H9 (cell line): Measurements from ENCODE around the gene REEP3. TPM values are rescaled to one million over a fixed set of nuclear protein-coding genes. Genes with fewer than 3 reads are reported as not detected.
A peak's percentile ranks its signal among the peaks of the same experiment; 100 is the strongest.

Experiments
- DNase-seq: peaks from one replicate; pipeline ENCODE4 v3.0.0-alpha.2; 2017
- H2AFZ ChIP-seq: one replicate; pipeline ENCODE4 v1.6.1; 2013; ENCODE audit warnings: mild to moderate bottlenecking, low read length, control low read depth, moderate library complexity
- H2AK5ac ChIP-seq: 2 replicates; pipeline ENCODE4 v1.6.1; 2013; ENCODE audit warnings: low read length, control low read depth, mixed read lengths; ENCODE audit not compliant: insufficient read length
- H2BK120ac ChIP-seq: one replicate; pipeline ENCODE4 v1.6.1; 2013; ENCODE audit warnings: low read depth, mild to moderate bottlenecking, low read length, control low read depth, inconsistent platforms; ENCODE audit not compliant: poor library complexity, severe bottlenecking
- H2BK12ac ChIP-seq: 2 replicates; pipeline ENCODE4 v1.6.1; 2013; ENCODE audit warnings: low read length, control low read depth, mixed read lengths, low read depth; ENCODE audit not compliant: insufficient read length
- H2BK15ac ChIP-seq: 2 replicates; pipeline ENCODE4 v1.6.1; 2013; ENCODE audit warnings: low read depth, low read length, control low read depth
- H2BK20ac ChIP-seq: one replicate; pipeline ENCODE4 v1.6.1; 2013; ENCODE audit warnings: low read depth, mild to moderate bottlenecking, low read length, control low read depth, inconsistent platforms; ENCODE audit not compliant: poor library complexity, severe bottlenecking
- H2BK5ac ChIP-seq: 2 replicates; pipeline ENCODE4 v1.6.1; 2013; ENCODE audit warnings: low read length, control low read depth, mixed read lengths; ENCODE audit not compliant: insufficient read length
- H3K14ac ChIP-seq: 2 replicates; pipeline ENCODE4 v1.6.1; 2013; ENCODE audit warnings: low read length, control low read depth; ENCODE audit not compliant: insufficient read depth
- H3K18ac ChIP-seq: 2 replicates; pipeline ENCODE4 v1.6.1; 2013; ENCODE audit warnings: low read depth, mild to moderate bottlenecking, mixed read lengths, low read length, control low read depth; ENCODE audit not compliant: insufficient read length
- H3K23ac ChIP-seq: 2 replicates; pipeline ENCODE4 v1.6.1; 2013; ENCODE audit warnings: low read length, control low read depth, mixed read lengths, low read depth; ENCODE audit not compliant: insufficient read length
- H3K23me2 ChIP-seq: 2 replicates; pipeline ENCODE4 v1.6.1; 2013; ENCODE audit warnings: low read depth, mild to moderate bottlenecking, mixed read lengths, low read length, control low read depth; ENCODE audit not compliant: insufficient read length, poor library complexity, severe bottlenecking
- H3K27ac ChIP-seq: 2 replicates; pipeline ENCODE4 v1.5.1; 2013; ENCODE audit warnings: low read length, control low read depth, mixed read lengths, low read depth; ENCODE audit not compliant: insufficient read length
- H3K27me3 ChIP-seq: 2 replicates; pipeline ENCODE4 v1.6.1; 2013; ENCODE audit warnings: low read length, control low read depth, inconsistent platforms; ENCODE audit not compliant: insufficient read depth
- H3K4ac ChIP-seq: 2 replicates; pipeline ENCODE4 v1.6.1; 2013; ENCODE audit warnings: low read depth, mild to moderate bottlenecking, control low read depth, inconsistent platforms, low read length, moderate library complexity
- H3K4me1 ChIP-seq: 2 replicates; pipeline ENCODE4 v1.6.1; 2013; ENCODE audit warnings: low read length, control low read depth, inconsistent platforms; ENCODE audit not compliant: insufficient read depth
- H3K4me2 ChIP-seq: 2 replicates; pipeline ENCODE4 v1.6.1; 2013; ENCODE audit warnings: low read length, control low read depth, mixed read lengths; ENCODE audit not compliant: insufficient read length, insufficient read depth
- H3K56ac ChIP-seq: 2 replicates; pipeline ENCODE4 v1.6.1; 2013; ENCODE audit warnings: low read depth, mild to moderate bottlenecking, mixed read lengths, low read length, control low read depth; ENCODE audit not compliant: insufficient read length
- H3K79me1 ChIP-seq: 2 replicates; pipeline ENCODE4 v1.6.1; 2013; ENCODE audit warnings: low read depth, mild to moderate bottlenecking, moderate library complexity, low read length, control low read depth, inconsistent platforms; ENCODE audit not compliant: insufficient read depth, poor library complexity, severe bottlenecking
- H3K79me2 ChIP-seq: 2 replicates; pipeline ENCODE4 v1.6.1; 2013; ENCODE audit warnings: low read length, control low read depth, inconsistent platforms; ENCODE audit not compliant: insufficient read depth
- H3K9ac ChIP-seq: 2 replicates; pipeline ENCODE4 v1.6.1; 2013; ENCODE audit warnings: low read length, control low read depth, mixed read lengths; ENCODE audit not compliant: insufficient read length; ENCODE audit errors: extremely low read depth
- H3K9me3 ChIP-seq: one replicate; pipeline ENCODE4 v1.6.1; 2013; ENCODE audit warnings: low read depth, low read length, inconsistent platforms; ENCODE audit not compliant: control insufficient read depth
- H3T11ph ChIP-seq: one replicate; pipeline ENCODE4 v1.6.1; 2013; ENCODE audit warnings: mild to moderate bottlenecking, low read length, control low read depth, inconsistent platforms
- H4K20me1 ChIP-seq: one replicate; pipeline ENCODE4 v1.6.1; 2013; ENCODE audit not compliant: control insufficient read depth, insufficient read length, insufficient read depth
- H4K5ac ChIP-seq: 2 replicates; pipeline ENCODE4 v1.6.1; 2013; ENCODE audit warnings: low read depth, mild to moderate bottlenecking, mixed read lengths, low read length, control low read depth; ENCODE audit not compliant: insufficient read length
- H4K8ac ChIP-seq: replicated peaks from 2 replicates; pipeline ENCODE4 v1.6.1; 2013; ENCODE audit warnings: low read length, control low read depth, mixed read lengths, low read depth; ENCODE audit not compliant: insufficient read length
- H4K91ac ChIP-seq: 2 replicates; pipeline ENCODE4 v1.6.1; 2013; ENCODE audit warnings: low read depth, mild to moderate bottlenecking, moderate library complexity, mixed read lengths, low read length, control low read depth; ENCODE audit not compliant: insufficient read length
- H3K27ac Mint-ChIP-seq, 3 experiments: 2 replicates in 2 of 3; 3 replicates in 1 of 3; pipeline ENCODE4 v1.8.0; 2020 to 2021; ENCODE audit warnings: mixed read lengths in 3 of 3, mild to moderate bottlenecking in 1 of 3, moderate library complexity in 1 of 3
- H3K27me3 Mint-ChIP-seq: 2 replicates; pipeline ENCODE4 v1.8.0; 2021; ENCODE audit warnings: low read depth, mild to moderate bottlenecking, moderate library complexity, mixed read lengths
- H3K36me3 Mint-ChIP-seq, 3 experiments: 2 replicates in 2 of 3; 3 replicates in 1 of 3; pipeline ENCODE4 v1.8.0; 2020 to 2021; ENCODE audit warnings: low read depth in 3 of 3, mixed read lengths in 3 of 3; ENCODE audit not compliant: insufficient read depth in 1 of 3
- H3K4me1 Mint-ChIP-seq, 2 experiments: 2 replicates each; pipeline ENCODE4 v1.8.0; 2020; ENCODE audit warnings: mixed read lengths in 2 of 2
- H3K4me3 Mint-ChIP-seq, 2 experiments: 2 replicates in 1 of 2; 3 replicates in 1 of 2; pipeline ENCODE4 v1.8.0; 2020 to 2021; ENCODE audit warnings: mild to moderate bottlenecking in 2 of 2, mixed read lengths in 2 of 2, moderate library complexity in 1 of 2
- H3K9me3 Mint-ChIP-seq, 2 experiments: 2 replicates in 1 of 2; 3 replicates in 1 of 2; pipeline ENCODE4 v1.8.0; 2020; ENCODE audit warnings: mild to moderate bottlenecking in 2 of 2, mixed read lengths in 2 of 2, moderate library complexity in 1 of 2
- CTCF ChIP-seq: fragments of 200-600 bp; sonication (generic); conservative IDR thresholded peaks from 3 replicates; pipeline ENCODE4 v1.8.0; 2021; ENCODE audit warnings: antibody characterized with exemption, mild to moderate bottlenecking
- WGBS: extraction: QIAGEN DNeasy Blood & Tissue Kit; methylation state at CpG from one replicate; pipeline ENCODE4 v1.1.7; 2013; ENCODE audit warnings: missing lambda C conversion rate, low lambda C conversion rate, mixed read lengths; ENCODE audit not compliant: insufficient read length; ENCODE audit errors: extremely low coverage; 5-methylcytosine and 5-hydroxymethylcytosine counted together
- total RNA-seq: library from RNA; stranded (reverse); gene quantifications from 2 replicates; pipeline ENCODE4 v1.2.1, GENCODE V29; 2021

The REEP3 gene
- total RNA-seq, 1 experiment from 2014 or later = 21.4 TPM

GRCh38 chr10:63506554-63506953, 14.6 kb upstream of the REEP3 start:
- H3K4me1 Mint-ChIP-seq = peaks cover 32 to 34% of the 10 kb centered on the region in 2 experiments
- Histone ChIP-seq H3T11ph (no peak overlapping the region), H3K4ac (no peak overlapping the region), H4K20me1 (no peaks in the 10 kb centered on the region), H4K8ac (no peak overlapping the region), H3K18ac (no peak overlapping the region), H4K91ac (no peak overlapping the region), H3K9ac (no peak overlapping the region), H2BK120ac (no peak overlapping the region), H3K4me1 (peaks cover 11% of the 10 kb centered on the region; the same call in 1 of the 2 replicates), H4K5ac (no peak overlapping the region), H2BK12ac (no peak overlapping the region), H3K79me2 (peaks cover 8% of the 10 kb centered on the region; the same call in 1 of the 2 replicates), H3K56ac (no peak overlapping the region), H3K79me1 (no peaks in the 10 kb centered on the region), H3K23me2 (no peaks in the 10 kb centered on the region), H3K27me3 (no peaks in the 10 kb centered on the region), H3K4me2 (no peak overlapping the region), H3K9me3 (no peaks in the 10 kb centered on the region), H3K23ac (no peak overlapping the region), H2AFZ (no peak overlapping the region), H2BK15ac (no peak overlapping the region), H3K14ac (no peak overlapping the region), H2BK5ac (no peak overlapping the region), H3K27ac (no peak overlapping the region), H2AK5ac (no peak overlapping the region), H2BK20ac (no peak overlapping the region)
- no peaks in the 10 kb centered on the region for H3K9me3 Mint-ChIP-seq
- no peak overlapping the region for H3K4me3 Mint-ChIP-seq
- H3K27me3 Mint-ChIP-seq = no peaks in the 10 kb centered on the region
- DNase-seq = no peak
- H3K27ac Mint-ChIP-seq = peak overlapping the region in 1 of 3 experiments; percentile 17; a peak in 1 of 7 replicates
- TF ChIP-seq CTCF = no peak
- WGBS = no CpG with 5 or more reads among the region's 1 CpG
- H3K36me3 Mint-ChIP-seq = peaks cover 0 to 1% (median 0%) of the 10 kb centered on the region in 3 experiments; a peak in 2 of 7 replicates
